Mesangial cell (primary cell): Measurements from ENCODE around the gene MTFR2. TPM values are rescaled to one million over a fixed set of nuclear protein-coding genes. Genes with fewer than 3 reads are reported as not detected.

Source experiments
- total RNA-seq: library from RNA; depleted of rRNA; stranded (reverse); fragments of >200 nt; gene quantifications from 2 replicates; pipeline ENCODE4 v1.2.3, GENCODE V29; 2015

Gene MTFR2
- 2.4 and 6.2 TPM in 2 replicates for total RNA-seq

DNA sequence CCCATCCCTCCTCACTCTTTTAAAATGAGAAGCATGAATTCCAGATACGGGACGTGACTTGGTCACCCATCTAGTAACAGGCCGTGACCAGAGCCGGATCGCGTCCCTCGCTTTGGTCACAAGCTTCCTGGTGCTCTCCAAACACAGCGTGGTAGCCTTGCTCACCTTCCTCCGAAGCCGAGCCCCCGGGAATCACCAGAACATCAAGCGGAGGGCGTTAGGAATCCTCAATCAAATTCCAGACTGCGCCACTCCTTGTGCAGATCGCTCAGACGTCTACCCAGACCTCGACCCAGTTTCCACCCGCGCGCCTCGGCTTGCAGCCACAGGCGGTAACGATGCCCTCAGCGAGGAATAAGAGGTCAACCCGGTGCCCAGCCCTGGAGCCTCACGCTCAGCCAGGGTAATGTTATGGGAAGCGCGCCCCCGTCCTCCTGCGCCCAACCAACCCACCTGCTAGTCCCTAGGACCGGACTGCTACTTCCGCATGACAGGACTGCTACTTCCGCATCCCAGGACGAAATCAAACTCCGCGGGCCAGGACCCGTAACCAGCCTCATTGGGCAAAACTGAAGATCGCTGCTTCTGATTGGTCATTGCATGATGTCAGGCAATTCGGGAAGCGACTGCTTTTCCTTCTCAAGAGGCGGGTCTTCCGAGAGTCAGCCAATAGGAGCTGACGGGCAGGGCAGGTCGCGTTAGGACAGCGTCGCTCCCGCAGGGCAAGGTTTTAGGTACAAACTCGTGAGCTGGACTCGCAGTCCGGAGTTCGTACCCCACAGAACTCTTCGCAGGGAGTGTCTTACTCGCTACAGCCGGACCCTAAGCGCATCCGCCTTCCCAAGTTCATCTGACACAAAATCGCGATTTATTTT is at the start of gene MTFR2:
Gene MTFR2 (minus strand): TSS at position 501 of the 875 bp plus-strand sequence. CDS start 1,212 bp downstream, outside the sequence.

DNA sequence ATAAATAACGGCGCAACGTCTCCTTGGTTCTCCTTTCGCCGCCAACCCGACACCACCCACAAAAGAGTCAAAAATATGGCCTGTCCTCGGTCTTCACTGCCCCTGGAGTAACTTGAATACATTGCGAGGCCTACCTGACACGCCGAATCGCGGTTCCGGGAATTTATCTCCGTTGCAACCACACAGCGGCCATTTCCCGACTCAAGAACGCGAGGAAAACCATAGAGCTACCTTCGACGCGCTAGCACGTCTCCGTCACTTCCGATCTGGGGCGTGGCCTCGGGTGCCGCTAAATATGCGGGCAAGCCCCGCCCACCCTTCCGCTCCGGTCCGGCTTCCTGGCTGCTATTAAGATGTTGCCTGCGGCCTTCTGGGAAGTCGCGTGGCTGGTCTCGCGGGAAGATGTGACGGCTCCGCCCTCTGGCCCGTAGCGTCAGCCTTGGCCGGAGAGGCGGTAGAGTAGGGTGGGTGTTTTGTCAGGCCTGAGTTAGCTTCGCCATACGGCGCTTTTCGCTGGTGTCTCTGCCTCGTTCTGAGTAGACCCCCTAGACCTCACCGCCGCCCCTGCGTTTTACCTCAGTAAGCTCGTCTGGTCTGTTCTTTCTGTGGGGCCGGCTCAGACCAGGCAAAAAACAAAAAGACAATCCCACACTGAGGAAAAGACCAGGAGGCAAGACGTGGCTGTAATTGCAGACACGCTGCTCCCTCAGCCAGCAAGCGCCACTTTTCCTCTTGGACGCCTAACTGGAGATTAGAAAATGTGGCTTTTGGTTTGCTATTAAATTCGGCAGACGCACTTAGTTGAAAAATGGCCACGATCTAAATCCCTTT is 39.7 kb upstream of the MTFR2 start, which contains the start of gene BCLAF1:
Gene BCLAF1 (minus strand): TSS at position 268 of the 831 bp plus-strand sequence. CDS start 9,980 bp downstream, outside the sequence.

Other genes with a start within 250 kb of the MTFR2 start
- 29.4 and 42.5 TPM in 2 replicates for gene BCLAF1, start 39.5 kb upstream of the MTFR2 start, total RNA-seq